Activated T-cell treated with anti-CD3 and anti-CD28 coated beads, Interleukin-2, amount 50 U/mL, for 24 hours (primary cell): Measurements from ENCODE around the gene DPYD.

Experiments
- DNase-seq: peaks from one replicate; pipeline ENCODE4 v3.0.0-alpha.2; 2020
- H3K27ac Mint-ChIP-seq: 2 replicates; pipeline ENCODE4 v1.8.0; 2020; ENCODE audit warnings: mild to moderate bottlenecking, mixed read lengths
- H3K27me3 Mint-ChIP-seq: 2 replicates; pipeline ENCODE4 v1.8.0; 2020; ENCODE audit warnings: mixed read lengths
- H3K36me3 Mint-ChIP-seq: 2 replicates; pipeline ENCODE4 v1.8.0; 2020; ENCODE audit warnings: low read depth, mixed read lengths
- H3K4me1 Mint-ChIP-seq: 2 replicates; pipeline ENCODE4 v1.8.0; 2020; ENCODE audit warnings: low read depth, mixed read lengths
- H3K4me3 Mint-ChIP-seq: 2 replicates; pipeline ENCODE4 v1.8.0; 2020; ENCODE audit warnings: mild to moderate bottlenecking, moderate library complexity, mixed read lengths
- H3K9me3 Mint-ChIP-seq: 2 replicates; pipeline ENCODE4 v1.8.0; 2020; ENCODE audit warnings: mixed read lengths

Gene DPYD

GRCh38 chr1:97764991-97765390, 155.8 kb downstream of the DPYD start:
- no peaks in the 10 kb centered on the region for H3K27me3 Mint-ChIP-seq
- H3K4me3 Mint-ChIP-seq = no peak overlapping the region
- H3K4me1 Mint-ChIP-seq = no peaks in the 10 kb centered on the region
- H3K9me3 Mint-ChIP-seq = peaks cover 3% of the 10 kb centered on the region
- DNase-seq = no peak
- no peak overlapping the region for H3K27ac Mint-ChIP-seq
- peaks cover 21% of the 10 kb centered on the region for H3K36me3 Mint-ChIP-seq

- H3K27ac Mint-ChIP-seq = no peak overlapping the region
- no peaks in the 10 kb centered on the region for H3K27me3 Mint-ChIP-seq
- no peak overlapping the region for H3K4me3 Mint-ChIP-seq
- H3K4me1 Mint-ChIP-seq = no peaks in the 10 kb centered on the region
- H3K9me3 Mint-ChIP-seq = peaks cover 3% of the 10 kb centered on the region
- DNase-seq = no peak
- H3K36me3 Mint-ChIP-seq = peaks cover 17% of the 10 kb centered on the region
These were observed 159.2 kb downstream of the DPYD start for GRCh38 chr1:97761637-97762036.

GRCh38 chr1:97759078-97759477, 161.8 kb downstream of the DPYD start:
- DNase-seq = no peak
- Mint-ChIP-seq H3K27me3 (no peaks in the 10 kb centered on the region), H3K27ac (no peak overlapping the region), H3K4me1 (no peaks in the 10 kb centered on the region), H3K36me3 (peaks cover 14% of the 10 kb centered on the region), H3K4me3 (no peak overlapping the region), H3K9me3 (peaks cover 3% of the 10 kb centered on the region)

- Mint-ChIP-seq H3K4me1 (no peaks in the 10 kb centered on the region), H3K9me3 (peaks cover 3% of the 10 kb centered on the region), H3K27me3 (no peaks in the 10 kb centered on the region), H3K4me3 (no peak overlapping the region), H3K27ac (no peak overlapping the region), H3K36me3 (peaks cover 14% of the 10 kb centered on the region)
- no peak for DNase-seq
These were observed 162.2 kb downstream of the DPYD start for GRCh38 chr1:97758541-97759057.

GRCh38 chr1:97745912-97746311, 174.9 kb downstream of the DPYD start:
- Mint-ChIP-seq H3K4me1 (peaks cover 3% of the 10 kb centered on the region), H3K27me3 (no peaks in the 10 kb centered on the region), H3K36me3 (no peaks in the 10 kb centered on the region), H3K27ac (no peak overlapping the region), H3K9me3 (no peaks in the 10 kb centered on the region), H3K4me3 (no peak overlapping the region)
- no peak for DNase-seq

- no peak for DNase-seq
- peaks cover 2% of the 10 kb centered on the region for H3K36me3 Mint-ChIP-seq
- H3K4me3 Mint-ChIP-seq = no peak overlapping the region
- H3K27me3 Mint-ChIP-seq = no peaks in the 10 kb centered on the region
- H3K9me3 Mint-ChIP-seq = no peaks in the 10 kb centered on the region
- peaks cover 3% of the 10 kb centered on the region for H3K4me1 Mint-ChIP-seq
- no peak overlapping the region for H3K27ac Mint-ChIP-seq
These were observed 175.9 kb downstream of the DPYD start for GRCh38 chr1:97744977-97745376.

- no peak overlapping the region for H3K27ac Mint-ChIP-seq
- peaks cover 11% of the 10 kb centered on the region for H3K36me3 Mint-ChIP-seq
- H3K27me3 Mint-ChIP-seq = no peaks in the 10 kb centered on the region
- no peak overlapping the region for H3K4me3 Mint-ChIP-seq
- DNase-seq = no peak
- H3K9me3 Mint-ChIP-seq = no peaks in the 10 kb centered on the region
- H3K4me1 Mint-ChIP-seq = peaks cover 5% of the 10 kb centered on the region
These were observed 177.7 kb downstream of the DPYD start for GRCh38 chr1:97743129-97743528.

- Mint-ChIP-seq H3K27me3 (no peaks in the 10 kb centered on the region), H3K9me3 (no peaks in the 10 kb centered on the region), H3K27ac (no peak overlapping the region), H3K36me3 (peaks cover 13% of the 10 kb centered on the region), H3K4me1 (peaks cover 5% of the 10 kb centered on the region), H3K4me3 (no peak overlapping the region)
- DNase-seq = no peak
These were observed 179.9 kb downstream of the DPYD start for GRCh38 chr1:97740891-97741290.

- no peak overlapping the region for H3K27ac Mint-ChIP-seq
- peaks cover 4% of the 10 kb centered on the region for H3K4me1 Mint-ChIP-seq
- no peaks in the 10 kb centered on the region for H3K9me3 Mint-ChIP-seq
- H3K4me3 Mint-ChIP-seq = no peak overlapping the region
- no peak for DNase-seq
- no peaks in the 10 kb centered on the region for H3K27me3 Mint-ChIP-seq
- peaks cover 15% of the 10 kb centered on the region for H3K36me3 Mint-ChIP-seq
These were observed 181.2 kb downstream of the DPYD start for GRCh38 chr1:97739596-97740103.

- Mint-ChIP-seq H3K36me3 (peaks cover 15% of the 10 kb centered on the region), H3K4me3 (no peak overlapping the region), H3K4me1 (peaks cover 4% of the 10 kb centered on the region), H3K27me3 (no peaks in the 10 kb centered on the region), H3K27ac (no peak overlapping the region), H3K9me3 (no peaks in the 10 kb centered on the region)
- no peak for DNase-seq
These were observed 182.6 kb downstream of the DPYD start for GRCh38 chr1:97738270-97738669.

GRCh38 chr1:97730271-97730670, 190.6 kb downstream of the DPYD start:
- Mint-ChIP-seq H3K27ac (no peak overlapping the region), H3K4me1 (peaks cover 13% of the 10 kb centered on the region), H3K9me3 (no peaks in the 10 kb centered on the region), H3K4me3 (no peak overlapping the region), H3K36me3 (peaks cover 3% of the 10 kb centered on the region), H3K27me3 (no peaks in the 10 kb centered on the region)
- no peak for DNase-seq

GRCh38 chr1:97728436-97728835, 192.4 kb downstream of the DPYD start:
- H3K36me3 Mint-ChIP-seq = peaks cover 9% of the 10 kb centered on the region
- no peak overlapping the region for H3K4me3 Mint-ChIP-seq
- no peak overlapping the region for H3K27ac Mint-ChIP-seq

GRCh38 chr1:97727029-97727428, 193.8 kb downstream of the DPYD start:
- Mint-ChIP-seq H3K4me3 (no peak overlapping the region), H3K27ac (no peak overlapping the region), H3K36me3 (peaks cover 9% of the 10 kb centered on the region)

More at GRCh38 chr1:97728436-97728835, 192.4 kb downstream of the DPYD start:
- DNase-seq = no peak
- Mint-ChIP-seq H3K27me3 (no peaks in the 10 kb centered on the region), H3K4me1 (peaks cover 13% of the 10 kb centered on the region), H3K9me3 (peaks cover 5% of the 10 kb centered on the region)

GRCh38 chr1:97726386-97726785, 194.4 kb downstream of the DPYD start:
- no peak for DNase-seq
- Mint-ChIP-seq H3K4me1 (peaks cover 13% of the 10 kb centered on the region), H3K27me3 (no peaks in the 10 kb centered on the region), H3K27ac (no peak overlapping the region), H3K36me3 (peaks cover 10% of the 10 kb centered on the region), H3K4me3 (no peak overlapping the region), H3K9me3 (peaks cover 5% of the 10 kb centered on the region)

More at GRCh38 chr1:97727029-97727428, 193.8 kb downstream of the DPYD start:
- Mint-ChIP-seq H3K4me1 (peaks cover 13% of the 10 kb centered on the region), H3K27me3 (no peaks in the 10 kb centered on the region), H3K9me3 (peaks cover 5% of the 10 kb centered on the region)
- DNase-seq = no peak

- no peak for DNase-seq
- Mint-ChIP-seq H3K4me1 (peaks cover under 1% of the 10 kb centered on the region), H3K9me3 (peaks cover 5% of the 10 kb centered on the region), H3K27me3 (no peaks in the 10 kb centered on the region), H3K36me3 (peaks cover 43% of the 10 kb centered on the region), H3K27ac (no peak overlapping the region), H3K4me3 (no peak overlapping the region)
These were observed 199.6 kb downstream of the DPYD start for GRCh38 chr1:97721221-97721620.

GRCh38 chr1:97712980-97713379, 207.9 kb downstream of the DPYD start:
- peaks cover 26% of the 10 kb centered on the region for H3K36me3 Mint-ChIP-seq
- H3K4me3 Mint-ChIP-seq = no peak overlapping the region
- no peaks in the 10 kb centered on the region for H3K27me3 Mint-ChIP-seq
- no peaks in the 10 kb centered on the region for H3K4me1 Mint-ChIP-seq
- no peak for DNase-seq
- no peaks in the 10 kb centered on the region for H3K9me3 Mint-ChIP-seq
- no peak overlapping the region for H3K27ac Mint-ChIP-seq
